Endothelial cell of umbilical vein (primary cell): ENCODE results near the gene KCNIP3. TPM values are rescaled to one million over a fixed set of nuclear protein-coding genes. Genes with fewer than 3 reads are reported as not detected.

Experiments
- BruUV-seq: library from RNA; stranded (reverse); fragments of 400-500 nt; replicated peaks from 2 replicates; lab custom pipeline; 2021; lab: Mats Ljungman, UMichigan
- CTCF ChIA-PET: fragments of 300-600, 350-600 bp; sonication (Branson Sonifier 250); formaldehyde crosslinking; loops from one replicate; lab custom pipeline; 2021; ENCODE audit warnings: antibody characterized with exemption, inconsistent platforms; lab: Charles Lee
- POLR2A ChIA-PET: fragments of 300-600, 350-600 bp; sonication (Branson Sonifier 250); formaldehyde crosslinking; loops from one replicate; lab custom pipeline; 2021; ENCODE audit warnings: antibody characterized with exemption, inconsistent platforms; lab: Charles Lee
- DNase-seq: peaks from one replicate; pipeline ENCODE4 v3.0.0-alpha.2; 2011; ENCODE audit warnings: low read depth, low spot score
- FAIRE-seq: peaks from 2 replicates; lab custom pipeline; 2011; peaks lifted over from hg19 to GRCh38; lab: Jason Lieb, UNC
- H2AFZ ChIP-seq: 2 replicates; pipeline ENCODE4 v1.6.0; 2012; ENCODE audit warnings: low read depth, low read length, control low read depth, inconsistent platforms
- H3K27ac ChIP-seq: 2 replicates; pipeline ENCODE4 v1.5.1; 2011; ENCODE audit warnings: low read depth, mild to moderate bottlenecking, control low read depth, low read length, moderate library complexity; ENCODE audit not compliant: insufficient read depth
- H3K27me3 ChIP-seq, 2 experiments: 2 replicates each; pipeline versions ENCODE4 v1.6.0 to v1.6.1; 2011; ENCODE audit warnings: low read length in 2 of 2, mixed read lengths in 1 of 2; ENCODE audit not compliant: control insufficient read depth in 2 of 2, insufficient read depth in 2 of 2
- H3K36me3 ChIP-seq, 2 experiments: 2 replicates in 1 of 2; 3 replicates in 1 of 2; pipeline ENCODE4 v1.5.1; 2011; ENCODE audit warnings: low read length in 2 of 2, mild to moderate bottlenecking in 1 of 2, moderate library complexity in 1 of 2; ENCODE audit not compliant: control insufficient read depth in 2 of 2, insufficient read depth in 2 of 2; ENCODE audit errors: extremely low read depth in 1 of 2
- H3K4me1 ChIP-seq: 3 replicates; pipeline ENCODE4 v1.5.1; 2011; ENCODE audit warnings: mild to moderate bottlenecking, low read length; ENCODE audit not compliant: control insufficient read depth, insufficient read depth; ENCODE audit errors: extremely low read depth
- H3K4me2 ChIP-seq: 2 replicates; pipeline ENCODE4 v1.6.1; 2011; ENCODE audit warnings: low read length, control low read depth, mixed read lengths; ENCODE audit not compliant: insufficient read depth
- H3K4me3 ChIP-seq, 3 experiments: fragments of 200-600 bp in 1 of 3; sonication (generic), shearing (Covaris generic) in 1 of 3; replicated peaks in 1 of 3; 2 replicates each; pipeline ENCODE4 v1.5.1; 2011 to 2016; ENCODE audit warnings: control low read depth in 3 of 3, low read length in 3 of 3, mild to moderate bottlenecking in 2 of 3, inconsistent platforms in 1 of 3, low read depth in 1 of 3, moderate library complexity in 1 of 3; ENCODE audit not compliant: insufficient read depth in 1 of 3
- H3K79me2 ChIP-seq: 2 replicates; pipeline ENCODE4 v1.6.0; 2012; ENCODE audit warnings: low read length, inconsistent platforms; ENCODE audit not compliant: control insufficient read depth, insufficient read depth
- H3K9ac ChIP-seq: replicated peaks from 2 replicates; pipeline ENCODE3; 2011; ENCODE audit warnings: low read length, control low read depth; ENCODE audit not compliant: insufficient read depth; ENCODE audit errors: extremely low read depth
- H3K9me1 ChIP-seq: replicated peaks from 3 replicates; pipeline ENCODE4 v1.6.0; 2011; ENCODE audit warnings: mild to moderate bottlenecking, low read length; ENCODE audit not compliant: control insufficient read depth, insufficient read depth; ENCODE audit errors: extremely low read depth
- H3K9me3 ChIP-seq: replicated peaks from 2 replicates; pipeline ENCODE4 v1.5.1; 2012; ENCODE audit warnings: low read length, inconsistent platforms; ENCODE audit not compliant: control insufficient read depth, insufficient read depth
- H4K20me1 ChIP-seq: replicated peaks from 2 replicates; pipeline ENCODE3; 2011; ENCODE audit warnings: mild to moderate bottlenecking, low read length; ENCODE audit not compliant: control insufficient read depth, insufficient read depth; ENCODE audit errors: extremely low read depth
- CTCF ChIP-seq, 2 donors: IDR thresholded peaks; 1 replicate in 1 of 2; 2 replicates in 1 of 2; pipeline ENCODE4 v1.5.1; 2011; ENCODE audit warnings: low read length in 2 of 2, mild to moderate bottlenecking in 2 of 2, moderate library complexity in 2 of 2, control low read depth in 1 of 2, inconsistent platforms in 1 of 2, low read depth in 1 of 2; ENCODE audit not compliant: insufficient read depth in 1 of 2; ENCODE audit errors: extremely low read depth in 1 of 2
- GATA2 ChIP-seq: IDR thresholded peaks from 2 replicates; pipeline ENCODE4 v1.7.0; 2011; ENCODE audit warnings: low read depth, mild to moderate bottlenecking, moderate library complexity, mixed read lengths, low read length; ENCODE audit not compliant: insufficient read length, insufficient read depth
- JUN ChIP-seq: IDR thresholded peaks from 2 replicates; pipeline ENCODE4 v1.6.1; 2011; ENCODE audit warnings: borderline replicate concordance, low read depth; ENCODE audit not compliant: insufficient read length, insufficient read depth
- MYC ChIP-seq: IDR thresholded peaks from one replicate; pipeline ENCODE4 v1.6.1; 2011; ENCODE audit warnings: mild to moderate bottlenecking, low read depth, low read length
- POLR2A ChIP-seq: IDR thresholded peaks from 2 replicates; pipeline ENCODE4 v1.6.1; 2012; ENCODE audit warnings: low read depth, mild to moderate bottlenecking, control low read depth, low read length
- POLR2AphosphoS5 ChIP-seq: IDR thresholded peaks from 2 replicates; pipeline ENCODE4 v1.6.1; 2012; ENCODE audit warnings: low read depth, mild to moderate bottlenecking, control low read depth, low read length, moderate library complexity; ENCODE audit not compliant: insufficient read depth
- dilution Hi-C: fragments of 300-500 bp; cut with MboI; formaldehyde crosslinking; loops from one replicate; pipeline ENCODE4 v1.15.0; 2019; ENCODE audit warnings: low sequenced_read_pairs; ENCODE audit not compliant: extremely low pct_ligation_motif_present
- intact Hi-C: fragments of 100-400 bp; cut with micrococcal nuclease; formaldehyde crosslinking; loops from one replicate; pipeline ENCODE4 v1.10.0; 2022
- polyA plus RNA-seq, 4 experiments: library from polyadenylated mRNA; depleted of rRNA in 3 of 4; stranded (reverse) in 3 of 4; unstranded in 1 of 4; fragments of >200 nt; gene quantifications; 2 replicates each; pipeline versions ENCODE4 v1.2.1 to v1.2.3, GENCODE V29; 2011 to 2012; ENCODE audit warnings: missing spikeins in 1 of 4
- total RNA-seq: library from RNA; stranded (reverse); gene quantifications from 2 replicates; pipeline ENCODE4 v1.2.3, GENCODE V29; 2021

Gene KCNIP3
- total and polyA plus RNA-seq, 2 donors (not counting 3 experiments of a cell fraction or from before 2014, with no cell fraction given) = 0.12 to 0.62 TPM

- Histone ChIP-seq H3K9me1 (no peaks in the 10 kb centered on the region), H3K36me3 (no peaks in the 10 kb centered on the region), H4K20me1 (no peaks in the 10 kb centered on the region), H3K9me3 (no peaks in the 10 kb centered on the region), H3K4me2 (no peak overlapping the region), H3K27me3 (no peaks in the 10 kb centered on the region), H3K4me3 (no peak overlapping the region), H2AFZ (peak overlapping the region; percentile 60), H3K9ac (no peak overlapping the region), H3K79me2 (no peaks in the 10 kb centered on the region), H3K27ac (no peak overlapping the region), H3K4me1 (no peaks in the 10 kb centered on the region)
- TF ChIP-seq POLR2AphosphoS5 (no peak), MYC (no peak), GATA2 (no peak), JUN (no peak)
- FAIRE-seq (no peak), DNase-seq (no peak)
- ChIA-PET CTCF (interaction anchor here (0.9 to 3.0 kb wide), 21 partner anchors 9 to 728 kb away, joined by 3 to 35 read pairs (median 5); partner anchors contain the start of gene FAHD2A), POLR2A (no interaction called here)
- dilution Hi-C loops = no loop called here
- intact Hi-C loops = loop anchor here (1.0 to 5.0 kb wide), 3 partner anchors 13 to 340 kb away; partner anchors contain the start of gene FAHD2A
- BruUV-seq = no TSS peak
Observed at GRCh38 chr2:95388856-95389244, 91.7 kb downstream of the KCNIP3 start.

- peak overlapping the region; percentile 60 for H2AFZ ChIP-seq
- no peaks in the 10 kb centered on the region for H3K79me2 ChIP-seq
- BruUV-seq = no TSS peak
- no peak overlapping the region for H3K9ac ChIP-seq
- dilution Hi-C loops (no loop called here), intact Hi-C loops (loop anchor here (1.0 to 5.0 kb wide), 3 partner anchors 13 to 340 kb away; partner anchors contain the start of gene FAHD2A)
- no peak overlapping the region for H3K4me2 ChIP-seq
- no peaks in the 10 kb centered on the region for H3K9me3 ChIP-seq
- H3K9me1 ChIP-seq = no peaks in the 10 kb centered on the region
- ChIA-PET CTCF (interaction anchor here (0.6 to 3.0 kb wide), 25 partner anchors 8 to 727 kb away, joined by 3 to 35 read pairs (median 4); partner anchors contain the start of genes FAHD2A and ZNF2), POLR2A (no interaction called here)
- no peak overlapping the region for H3K4me3 ChIP-seq
- no peaks in the 10 kb centered on the region for H3K36me3 ChIP-seq
- TF ChIP-seq POLR2A (no peak), CTCF (IDR thresholded peaks at IDR 0.05; ENCODE audit: extremely low read depth in 1 of 2, insufficient read depth in 1 of 2, low read depth in 1 of 2, low read length in 2 of 2) (peak; percentile 93 to 99)
- no peak overlapping the region for H3K27ac ChIP-seq
- H3K27me3 ChIP-seq = no peaks in the 10 kb centered on the region
- no peaks in the 10 kb centered on the region for H4K20me1 ChIP-seq
- peak; percentile 12 for FAIRE-seq
- no peaks in the 10 kb centered on the region for H3K4me1 ChIP-seq
- peak; percentile 50 for DNase-seq
Observed at GRCh38 chr2:95389245-95390119, 92.3 kb downstream of the KCNIP3 start.
